Esophagus muscularis mucosa (tissue), 4 donors: ENCODE measurements around the gene PAF1.

ENCODE experiments used
- CTCF ChIP-seq, 3 experiments: fragments of 200-600 bp in 2 of 3; fragments of 450-650 bp in 1 of 3; sonication (generic) in 2 of 3; IDR thresholded peaks; one replicate each; pipeline ENCODE4 v1.5.1; 2017 to 2019; ENCODE audit warnings: antibody characterized with exemption in 3 of 3, mild to moderate bottlenecking in 2 of 3, moderate library complexity in 1 of 3
- EP300 ChIP-seq: sonication (generic); formaldehyde crosslinking; IDR thresholded peaks from one replicate; pipeline ENCODE4 v1.6.1; 2017; ENCODE audit warnings: antibody characterized with exemption
- POLR2AphosphoS5 ChIP-seq, 2 donors: sonication (generic); formaldehyde crosslinking; IDR thresholded peaks; one replicate each; pipeline ENCODE4 v1.6.1; 2017; ENCODE audit warnings: antibody characterized with exemption in 2 of 2

- no peak for TF ChIP-seq CTCF (IDR thresholded peaks at IDR 0.05)
- TF ChIP-seq POLR2AphosphoS5 (IDR thresholded peaks at IDR 0.05), result no peak
- TF ChIP-seq EP300, result no peak
Measured at GRCh38 chr19:39386557-39386956, 4.3 kb downstream of the PAF1 start.
